ENCODE data around the gene COG5.

The COG5 gene

DNA sequence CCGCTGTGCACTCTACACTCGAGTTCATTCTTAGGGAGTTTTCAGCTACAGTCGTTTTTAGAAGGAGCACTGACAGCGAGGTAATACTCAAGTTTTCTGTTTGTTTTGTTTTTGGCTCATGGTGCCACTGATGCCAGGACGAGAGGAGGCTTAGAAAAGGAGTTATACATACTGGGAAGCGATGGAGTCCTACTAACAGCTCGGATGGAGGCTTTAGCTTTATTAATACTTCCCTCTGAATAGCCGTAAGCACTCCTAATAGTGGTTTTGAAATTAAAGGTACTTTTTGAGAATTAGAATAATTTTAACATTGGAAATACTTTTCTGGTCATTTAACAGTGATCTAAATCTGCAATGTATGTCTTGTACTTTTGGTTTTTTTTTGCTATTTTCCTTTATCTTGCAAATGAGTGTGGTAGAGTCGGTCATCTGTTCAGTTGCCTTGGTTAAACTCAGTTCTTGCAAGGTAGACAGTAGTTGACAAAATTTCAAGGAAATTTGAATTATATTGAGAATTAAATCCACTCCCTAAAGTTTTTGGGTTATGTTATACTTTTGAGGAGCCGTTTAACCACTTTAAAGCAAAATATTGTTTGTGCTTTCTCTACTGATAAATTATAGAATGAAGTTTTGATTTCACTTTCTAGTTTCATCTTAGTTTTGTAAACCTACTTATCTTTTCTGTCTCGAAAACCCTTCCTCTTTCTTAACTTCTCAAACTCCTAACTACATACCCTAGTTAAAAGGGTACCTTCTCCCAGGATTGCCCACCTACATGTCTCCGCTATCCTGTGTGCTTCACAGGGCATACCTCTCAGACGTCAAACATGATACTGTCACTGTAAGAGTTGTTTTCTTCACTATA lies 393.4 kb downstream of the COG5 start:
- H3K9me3 ChIP-seq (ENCODE audit: control insufficient read depth, insufficient read depth, low read depth, low read length): no peaks in the 10 kb centered on the region
- CTCF ChIA-PET: interaction anchor here (0.7 kb wide), 4 partner anchors 10 to 153 kb away, joined by 3 to 4 read pairs (median 4); no protein-coding TSS in a partner anchor
- peak overlapping the region; percentile 61; the same call in 1 of the 2 replicates for H3K27ac ChIP-seq (ENCODE audit: extremely low read depth, low read depth, low read length)
- peak overlapping the region; percentile 91 for H3K4me3 ChIP-seq (ENCODE audit: low read depth, low read length)
- TF ChIP-seq, protein P1, sequence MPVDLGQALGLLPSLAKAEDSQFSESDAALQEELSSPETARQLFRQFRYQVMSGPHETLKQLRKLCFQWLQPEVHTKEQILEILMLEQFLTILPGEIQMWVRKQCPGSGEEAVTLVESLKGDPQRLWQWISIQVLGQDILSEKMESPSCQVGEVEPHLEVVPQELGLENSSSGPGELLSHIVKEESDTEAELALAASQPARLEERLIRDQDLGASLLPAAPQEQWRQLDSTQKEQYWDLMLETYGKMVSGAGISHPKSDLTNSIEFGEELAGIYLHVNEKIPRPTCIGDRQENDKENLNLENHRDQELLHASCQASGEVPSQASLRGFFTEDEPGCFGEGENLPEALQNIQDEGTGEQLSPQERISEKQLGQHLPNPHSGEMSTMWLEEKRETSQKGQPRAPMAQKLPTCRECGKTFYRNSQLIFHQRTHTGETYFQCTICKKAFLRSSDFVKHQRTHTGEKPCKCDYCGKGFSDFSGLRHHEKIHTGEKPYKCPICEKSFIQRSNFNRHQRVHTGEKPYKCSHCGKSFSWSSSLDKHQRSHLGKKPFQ (tag by site-specific recombination; IDR thresholded peaks at IDR 0.05): 0 out of 2 replicates have a peak, but pooled peaks have one; percentile 0
- TF ChIP-seq KLF17 (tag by site-specific recombination; IDR thresholded peaks at IDR 0.05): no peak
- TF ChIP-seq, protein P2, sequence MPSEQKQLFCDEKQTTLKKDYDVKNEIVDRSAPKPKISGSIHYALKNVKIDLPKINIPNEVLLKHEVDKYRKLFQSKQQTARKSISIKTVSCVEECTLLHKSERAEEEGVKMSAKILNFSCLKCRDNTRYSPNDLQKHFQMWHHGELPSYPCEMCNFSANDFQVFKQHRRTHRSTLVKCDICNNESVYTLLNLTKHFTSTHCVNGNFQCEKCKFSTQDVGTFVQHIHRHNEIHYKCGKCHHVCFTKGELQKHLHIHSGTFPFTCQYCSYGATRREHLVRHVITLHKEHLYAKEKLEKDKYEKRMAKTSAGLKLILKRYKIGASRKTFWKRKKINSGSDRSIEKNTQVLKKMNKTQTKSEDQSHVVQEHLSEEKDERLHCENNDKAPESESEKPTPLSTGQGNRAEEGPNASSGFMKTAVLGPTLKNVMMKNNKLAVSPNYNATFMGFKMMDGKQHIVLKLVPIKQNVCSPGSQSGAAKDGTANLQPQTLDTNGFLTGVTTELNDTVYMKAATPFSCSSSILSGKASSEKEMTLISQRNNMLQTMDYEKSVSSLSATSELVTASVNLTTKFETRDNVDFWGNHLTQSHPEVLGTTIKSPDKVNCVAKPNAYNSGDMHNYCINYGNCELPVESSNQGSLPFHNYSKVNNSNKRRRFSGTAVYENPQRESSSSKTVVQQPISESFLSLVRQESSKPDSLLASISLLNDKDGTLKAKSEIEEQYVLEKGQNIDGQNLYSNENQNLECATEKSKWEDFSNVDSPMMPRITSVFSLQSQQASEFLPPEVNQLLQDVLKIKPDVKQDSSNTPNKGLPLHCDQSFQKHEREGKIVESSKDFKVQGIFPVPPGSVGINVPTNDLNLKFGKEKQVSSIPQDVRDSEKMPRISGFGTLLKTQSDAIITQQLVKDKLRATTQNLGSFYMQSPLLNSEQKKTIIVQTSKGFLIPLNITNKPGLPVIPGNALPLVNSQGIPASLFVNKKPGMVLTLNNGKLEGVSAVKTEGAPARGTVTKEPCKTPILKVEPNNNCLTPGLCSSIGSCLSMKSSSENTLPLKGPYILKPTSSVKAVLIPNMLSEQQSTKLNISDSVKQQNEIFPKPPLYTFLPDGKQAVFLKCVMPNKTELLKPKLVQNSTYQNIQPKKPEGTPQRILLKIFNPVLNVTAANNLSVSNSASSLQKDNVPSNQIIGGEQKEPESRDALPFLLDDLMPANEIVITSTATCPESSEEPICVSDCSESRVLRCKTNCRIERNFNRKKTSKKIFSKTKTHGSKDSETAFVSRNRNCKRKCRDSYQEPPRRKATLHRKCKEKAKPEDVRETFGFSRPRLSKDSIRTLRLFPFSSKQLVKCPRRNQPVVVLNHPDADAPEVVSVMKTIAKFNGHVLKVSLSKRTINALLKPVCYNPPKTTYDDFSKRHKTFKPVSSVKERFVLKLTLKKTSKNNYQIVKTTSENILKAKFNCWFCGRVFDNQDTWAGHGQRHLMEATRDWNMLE (tag by site-specific recombination; conservative IDR thresholded peaks at IDR 0.05; ENCODE audit: low read depth): no peak
- no peak for TF ChIP-seq REST (tag by site-specific recombination; IDR thresholded peaks at IDR 0.05)
- peak; percentile 69 for TF ChIP-seq ZBTB17 (tag by site-specific recombination; IDR thresholded peaks at IDR 0.05)
- TF ChIP-seq, protein P3, sequence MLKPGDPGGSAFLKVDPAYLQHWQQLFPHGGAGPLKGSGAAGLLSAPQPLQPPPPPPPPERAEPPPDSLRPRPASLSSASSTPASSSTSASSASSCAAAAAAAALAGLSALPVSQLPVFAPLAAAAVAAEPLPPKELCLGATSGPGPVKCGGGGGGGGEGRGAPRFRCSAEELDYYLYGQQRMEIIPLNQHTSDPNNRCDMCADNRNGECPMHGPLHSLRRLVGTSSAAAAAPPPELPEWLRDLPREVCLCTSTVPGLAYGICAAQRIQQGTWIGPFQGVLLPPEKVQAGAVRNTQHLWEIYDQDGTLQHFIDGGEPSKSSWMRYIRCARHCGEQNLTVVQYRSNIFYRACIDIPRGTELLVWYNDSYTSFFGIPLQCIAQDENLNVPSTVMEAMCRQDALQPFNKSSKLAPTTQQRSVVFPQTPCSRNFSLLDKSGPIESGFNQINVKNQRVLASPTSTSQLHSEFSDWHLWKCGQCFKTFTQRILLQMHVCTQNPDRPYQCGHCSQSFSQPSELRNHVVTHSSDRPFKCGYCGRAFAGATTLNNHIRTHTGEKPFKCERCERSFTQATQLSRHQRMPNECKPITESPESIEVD (tag by site-specific recombination; IDR thresholded peaks at IDR 0.05): 0 out of 2 replicates have a peak, but pooled peaks have one; percentile 22
- TF ChIP-seq PRDM1 (tag by site-specific recombination; IDR thresholded peaks at IDR 0.05): peak; percentile 46; the same call in 1 of the 2 replicates
- POLR2A ChIA-PET: interaction anchor here (2.5 to 2.6 kb wide), 2 partner anchors 11 to 885 kb away, joined by 11 to 14 read pairs; partner anchors contain the start of gene NAMPT
- no peaks in the 10 kb centered on the region for H3K36me3 ChIP-seq (ENCODE audit: control insufficient read depth in 2 of 2, insufficient read depth in 1 of 2, low read length in 2 of 2)
- no peaks in the 10 kb centered on the region for H3K4me1 ChIP-seq (ENCODE audit: control insufficient read depth, insufficient read depth, low read length)

All from HEK293 (cell line).